ENCODE measurements around the gene ACOT12. TPM values are rescaled to one million over a fixed set of nuclear protein-coding genes. Genes with fewer than 3 reads are reported as not detected.

The ACOT12 gene
- total and polyA plus RNA-seq, 2 of the 13 experiments (the other 11 are each of a cell fraction or from before 2014, with no cell fraction given) = not detected

- TF ChIP-seq SOX6 (IDR thresholded peaks at IDR 0.05) (no peak), SOX6 (CRISPR knock-in tag; IDR thresholded peaks at IDR 0.05) (peak; percentile 51; the same call in 1 of the 2 replicates), BHLHE40 (IDR thresholded peaks at IDR 0.05; ENCODE audit: low read length) (0 out of 2 replicates have a peak, but pooled peaks have one; percentile 22), TIGD3 (CRISPR knock-in tag; IDR thresholded peaks at IDR 0.05; ENCODE audit: borderline replicate concordance) (no peak), NCOR1 (IDR thresholded peaks at IDR 0.05; ENCODE audit: borderline replicate concordance, low read length) (no peak), TBX3 (IDR thresholded peaks at IDR 0.05; ENCODE audit: borderline replicate concordance) (peak; percentile 66; the same call in 1 of the 2 replicates), FLYWCH1 (CRISPR knock-in tag; IDR thresholded peaks at IDR 0.05) (no peak), GMEB2 (CRISPR knock-in tag; IDR thresholded peaks at IDR 0.05; ENCODE audit: low read depth) (no peak), GRHL1 (CRISPR knock-in tag; conservative IDR thresholded peaks at IDR 0.05) (no peak), HES4 (CRISPR knock-in tag; IDR thresholded peaks at IDR 0.05; ENCODE audit: borderline replicate concordance) (no peak), NR2F2 (IDR thresholded peaks at IDR 0.05; ENCODE audit: borderline replicate concordance, low read depth) (peak; percentile 49; the same call in 1 of the 2 replicates), ZKSCAN8 (CRISPR knock-in tag; IDR thresholded peaks at IDR 0.05; ENCODE audit: borderline replicate concordance) (no peak), KDM1A (CRISPR knock-in tag; IDR thresholded peaks at IDR 0.05) (no peak), FOXC1 (CRISPR knock-in tag; IDR thresholded peaks at IDR 0.05; ENCODE audit: borderline replicate concordance) (no peak), ZBTB3 (CRISPR knock-in tag; IDR thresholded peaks at IDR 0.05; ENCODE audit: borderline replicate concordance, low read depth) (no peak), KDM4B (CRISPR knock-in tag; IDR thresholded peaks at IDR 0.05) (no peak), BCL3 (CRISPR knock-in tag; IDR thresholded peaks at IDR 0.05) (no peak), YEATS4 (CRISPR knock-in tag; IDR thresholded peaks at IDR 0.05; ENCODE audit: borderline replicate concordance) (no peak), SAP130 (CRISPR knock-in tag; IDR thresholded peaks at IDR 0.05; ENCODE audit: low read depth) (peak; percentile 33), POGK (CRISPR knock-in tag; conservative IDR thresholded peaks at IDR 0.05) (no peak), NFRKB (IDR thresholded peaks at IDR 0.05) (no peak), NBN (conservative IDR thresholded peaks at IDR 0.05) (no peak), ARID3A (IDR thresholded peaks at IDR 0.05; ENCODE audit: low read depth, low read length) (peak; percentile 95)
Measured at GRCh38 chr5:81422671-81423070, 28.7 kb upstream of the ACOT12 start (continued).
